ENCODE results near the gene RING1.
A peak's percentile ranks its signal among the peaks of the same experiment; 100 is the strongest.
"Not testable (repeated sequence)": the region's sequence is repeated elsewhere in the genome, so short reads cannot be mapped to it uniquely, and the experiment has no call there.

RING1 gene

DNA sequence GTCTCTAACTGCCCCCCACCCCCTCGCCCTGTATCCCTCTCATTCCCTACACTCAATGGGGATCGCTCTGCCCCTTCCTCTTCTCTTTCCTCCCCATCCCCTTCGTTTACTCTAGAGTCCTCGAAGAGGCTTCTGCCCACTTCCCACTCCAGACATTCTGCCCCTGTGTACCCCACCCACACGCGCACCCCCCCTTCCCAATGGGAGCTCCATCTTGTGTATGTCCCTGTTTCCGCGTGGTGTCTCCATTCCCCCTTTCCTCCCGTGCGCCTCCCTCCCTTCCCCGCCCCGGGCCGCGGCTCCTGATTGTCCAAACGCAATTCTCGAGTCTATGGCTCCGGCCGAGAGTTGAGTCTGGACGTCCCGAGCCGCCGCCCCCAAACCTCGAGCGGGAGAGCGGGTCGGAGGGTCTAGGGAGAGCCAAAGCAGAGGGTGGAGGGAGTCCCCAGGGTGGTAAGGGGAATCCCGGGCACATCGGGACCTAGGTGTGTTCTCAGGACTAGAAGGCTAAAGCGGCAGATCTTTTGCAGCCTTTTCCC, 679 bp upstream of the RING1 start:
- DNase-seq: peak; percentile 23

DNA sequence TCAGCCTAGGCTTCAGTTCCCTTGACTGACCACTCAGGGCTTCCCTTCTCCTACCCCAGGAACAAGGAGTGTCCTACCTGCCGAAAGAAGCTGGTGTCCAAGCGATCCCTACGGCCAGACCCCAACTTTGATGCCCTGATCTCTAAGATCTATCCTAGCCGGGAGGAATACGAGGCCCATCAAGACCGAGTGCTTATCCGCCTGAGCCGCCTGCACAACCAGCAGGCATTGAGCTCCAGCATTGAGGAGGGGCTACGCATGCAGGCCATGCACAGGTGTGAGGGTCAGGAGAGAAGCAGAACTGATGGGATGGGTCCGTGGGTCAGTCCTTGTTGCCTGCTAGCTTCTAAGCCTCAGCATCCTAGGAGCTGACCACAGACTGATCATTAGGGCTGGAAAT, 1.6 kb downstream of the RING1 start:
- DNase-seq: no peak

DNA sequence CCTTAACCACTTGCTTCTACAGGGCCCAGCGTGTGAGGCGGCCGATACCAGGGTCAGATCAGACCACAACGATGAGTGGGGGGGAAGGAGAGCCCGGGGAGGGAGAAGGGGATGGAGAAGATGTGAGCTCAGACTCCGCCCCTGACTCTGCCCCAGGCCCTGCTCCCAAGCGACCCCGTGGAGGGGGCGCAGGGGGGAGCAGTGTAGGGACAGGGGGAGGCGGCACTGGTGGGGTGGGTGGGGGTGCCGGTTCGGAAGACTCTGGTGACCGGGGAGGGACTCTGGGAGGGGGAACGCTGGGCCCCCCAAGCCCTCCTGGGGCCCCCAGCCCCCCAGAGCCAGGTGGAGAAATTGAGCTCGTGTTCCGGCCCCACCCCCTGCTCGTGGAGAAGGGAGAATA, 2.8 kb downstream of the RING1 start:
- DNase-seq: no peak

DNA sequence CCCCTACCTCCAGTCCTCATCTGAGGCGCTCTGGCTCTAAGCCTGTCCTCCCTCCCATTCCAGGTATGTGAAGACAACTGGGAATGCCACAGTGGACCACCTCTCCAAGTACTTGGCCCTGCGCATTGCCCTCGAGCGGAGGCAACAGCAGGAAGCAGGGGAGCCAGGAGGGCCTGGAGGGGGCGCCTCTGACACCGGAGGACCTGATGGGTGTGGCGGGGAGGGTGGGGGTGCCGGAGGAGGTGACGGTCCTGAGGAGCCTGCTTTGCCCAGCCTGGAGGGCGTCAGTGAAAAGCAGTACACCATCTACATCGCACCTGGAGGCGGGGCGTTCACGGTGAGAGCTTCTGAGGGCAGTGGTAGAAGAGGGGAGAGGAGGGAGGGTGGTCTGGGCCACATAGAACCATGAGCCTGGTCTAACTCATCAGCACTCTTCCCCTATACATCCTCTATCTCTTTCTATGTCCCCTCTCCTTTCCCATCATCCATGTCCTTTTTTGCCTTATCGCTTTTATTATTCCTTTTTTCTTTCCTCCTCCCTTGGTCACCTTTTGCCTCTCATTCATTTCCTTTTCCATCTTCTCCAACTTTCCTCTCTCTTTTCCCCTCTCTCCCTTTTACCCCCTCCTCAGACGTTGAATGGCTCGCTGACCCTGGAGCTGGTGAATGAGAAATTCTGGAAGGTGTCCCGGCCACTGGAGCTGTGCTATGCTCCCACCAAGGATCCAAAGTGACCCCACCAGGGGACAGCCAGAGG, 3.5 kb downstream of the RING1 start:
- no peak for DNase-seq

DNA sequence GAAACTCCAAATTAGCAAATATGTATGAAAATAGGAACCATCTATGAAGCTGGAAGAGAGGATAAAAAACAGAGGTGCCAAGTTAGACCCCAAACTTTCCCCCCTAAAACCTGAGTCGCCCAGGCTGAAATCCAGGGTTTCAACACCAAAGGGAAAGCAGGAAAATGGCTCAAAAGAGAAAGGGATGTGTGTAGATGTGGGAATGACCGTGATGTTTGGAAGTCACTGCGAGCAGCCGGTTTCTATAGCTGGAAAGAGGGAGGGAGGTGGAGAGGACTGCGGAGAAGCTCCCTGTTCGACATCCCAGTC, 4.5 kb downstream of the RING1 start:
- DNase-seq: no peak

DNA sequence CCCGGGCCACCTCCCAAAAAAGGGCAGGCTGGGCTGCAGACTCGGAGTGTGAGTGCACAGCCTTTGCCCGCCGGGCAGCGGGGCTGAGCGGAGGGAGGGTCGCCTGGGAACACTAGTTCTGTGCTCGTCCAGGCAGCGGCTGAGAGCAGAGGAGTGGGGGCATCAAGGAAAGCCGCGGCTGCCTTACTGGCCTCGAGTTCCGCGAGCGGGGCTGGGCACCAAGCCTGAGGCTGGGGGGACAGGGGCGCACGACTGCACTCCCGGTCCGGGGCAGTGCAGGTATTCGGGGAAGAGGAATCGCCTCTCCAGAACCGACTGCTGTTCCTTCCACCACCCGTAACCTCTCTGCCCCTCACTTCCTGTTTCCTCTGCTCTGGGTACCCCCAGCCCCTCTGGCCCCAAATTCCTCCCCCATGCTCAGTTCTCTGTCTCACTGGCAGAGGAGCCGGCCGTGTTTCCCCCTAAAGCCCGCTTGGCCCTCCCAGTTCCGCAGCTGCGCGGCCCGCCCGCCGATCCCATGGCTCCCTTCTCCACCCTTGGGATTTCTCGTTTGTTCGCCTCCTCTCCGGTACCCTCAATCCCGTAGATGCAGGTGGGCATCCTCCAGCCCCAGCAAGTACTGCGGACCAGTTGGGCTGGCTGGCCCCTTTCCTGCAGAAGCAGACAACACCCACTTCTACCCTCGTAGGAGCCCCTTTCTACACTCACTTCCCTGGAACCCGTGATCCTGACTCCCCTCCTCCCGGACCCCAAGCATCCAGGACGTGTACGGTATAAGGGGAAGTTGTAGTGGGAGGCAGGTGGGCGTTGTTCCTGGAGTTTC, 5.1 kb downstream of the RING1 start:
- DNase-seq: no peak

DNA sequence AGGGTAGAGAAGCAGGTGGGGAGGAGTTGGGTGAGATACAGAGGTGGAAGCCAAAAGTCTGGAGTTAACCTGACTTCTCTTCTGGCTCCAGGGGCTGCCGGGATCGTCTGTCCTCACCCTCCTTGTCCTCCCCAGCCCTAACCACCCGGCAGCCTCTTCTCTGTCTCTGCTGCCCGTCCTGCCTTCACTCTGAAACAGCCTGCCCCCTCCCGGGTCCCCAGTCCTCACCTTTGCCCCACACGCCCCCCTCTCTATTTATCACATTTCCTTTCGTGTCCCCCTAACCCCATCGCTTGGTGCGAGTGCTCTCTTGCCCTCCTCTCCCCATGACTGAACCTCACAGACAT, 5.7 kb downstream of the RING1 start:
- no peak for DNase-seq

DNA sequence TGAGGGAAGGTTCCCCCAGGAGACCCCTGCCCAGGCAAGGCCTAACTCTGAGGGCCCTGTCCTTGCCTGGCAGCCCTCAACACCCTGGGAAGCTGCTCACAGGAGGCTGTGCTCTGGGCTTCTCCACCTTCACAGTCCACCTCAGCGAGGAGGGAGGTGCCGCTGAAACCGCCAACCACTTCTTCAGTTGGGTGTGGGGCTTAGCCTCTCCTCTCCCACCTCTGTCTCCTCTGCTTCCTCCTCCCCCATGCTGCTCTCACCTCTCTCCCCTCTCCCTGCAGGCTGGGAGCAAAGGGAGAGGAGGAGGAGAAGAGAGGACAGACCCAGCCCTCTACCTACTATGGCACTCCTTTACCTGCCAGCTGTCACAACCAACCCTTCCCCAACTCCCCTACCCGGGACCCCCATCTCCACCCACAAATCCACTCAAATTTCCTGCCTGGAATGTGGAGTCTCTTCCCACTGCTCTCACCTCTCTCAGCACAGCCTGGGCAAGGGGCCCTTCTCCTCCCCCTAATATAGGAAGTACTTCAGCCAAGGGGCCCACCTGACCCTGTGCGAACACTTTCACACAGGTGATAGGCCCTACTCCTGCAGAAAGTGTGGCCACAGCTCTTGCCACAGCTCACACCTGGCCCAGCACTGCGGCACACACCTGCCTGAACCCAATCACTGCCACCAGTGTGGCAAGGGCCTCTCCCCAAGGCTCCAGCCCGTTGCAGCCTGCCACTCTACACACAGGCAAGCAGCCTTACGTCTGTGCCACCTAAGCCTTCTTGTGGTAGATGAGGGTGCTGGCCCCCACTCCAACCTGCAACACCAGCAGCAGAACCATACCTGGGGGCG, 7.2 kb downstream of the RING1 start:
- DNase-seq: no peak

DNA sequence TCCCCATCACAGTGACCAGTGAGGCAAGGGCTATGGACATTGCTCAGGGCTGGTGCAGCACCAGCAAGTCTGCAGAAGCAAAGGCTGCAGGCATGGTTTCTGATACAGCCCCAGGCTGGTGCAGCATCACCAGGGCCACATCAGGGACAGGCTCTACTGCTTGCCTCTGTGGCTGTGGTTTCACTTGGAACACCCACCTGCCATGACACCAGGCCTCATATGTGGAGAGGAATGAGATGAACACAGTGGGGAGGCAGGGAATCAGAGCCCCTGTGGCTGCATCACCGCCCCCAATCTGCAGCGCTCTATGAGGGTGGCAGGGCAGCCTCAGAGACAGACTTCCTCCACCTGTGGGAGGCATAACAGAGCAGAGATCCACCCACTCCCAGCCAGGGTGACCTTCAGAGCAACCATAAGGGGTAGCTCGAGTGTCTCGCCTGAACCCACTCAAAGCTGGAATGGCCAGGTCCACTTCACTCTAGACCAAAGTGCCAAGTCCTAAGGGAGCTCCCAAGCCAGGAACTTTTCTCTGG, 7.9 kb downstream of the RING1 start:
- no peak for DNase-seq

DNA sequence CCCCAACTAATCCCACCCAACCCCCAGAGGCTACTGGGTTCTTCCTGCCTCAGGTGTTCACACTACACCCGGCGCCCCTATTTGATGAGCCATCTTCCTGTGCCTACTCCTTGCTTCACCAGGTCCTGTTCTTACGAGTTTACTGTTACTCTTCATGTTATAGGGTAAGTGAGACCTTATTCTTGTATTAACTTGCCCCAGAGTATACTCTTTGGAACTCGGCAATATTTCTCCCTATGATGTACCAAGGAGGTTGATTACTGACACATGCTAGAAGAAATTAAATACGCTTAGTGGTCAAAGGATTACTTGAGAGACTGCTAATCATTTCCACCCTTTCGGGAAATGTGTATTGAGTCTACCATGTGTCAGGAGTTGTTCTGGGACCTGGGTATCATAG, 8.9 kb downstream of the RING1 start:
- DNase-seq: no peak

DNA sequence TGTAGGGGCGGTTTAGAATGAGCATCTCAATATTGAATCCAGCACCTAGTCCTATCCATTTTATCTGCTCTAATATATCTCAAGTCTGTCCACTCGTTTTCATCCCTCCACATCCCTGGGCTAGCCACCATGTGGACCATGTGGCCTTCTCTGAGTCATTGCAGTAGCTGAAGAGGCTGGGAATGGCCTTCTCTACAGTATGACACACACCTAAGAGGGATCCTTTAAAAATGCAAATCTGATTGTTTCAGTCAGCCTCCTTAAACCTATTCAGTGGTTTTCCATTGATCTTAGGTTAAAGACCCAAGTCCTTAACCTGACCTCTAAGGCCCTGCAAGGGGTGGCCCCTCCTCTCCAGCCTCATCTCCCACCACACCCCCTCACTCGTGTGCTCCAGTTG, 9.4 kb downstream of the RING1 start:
- DNase-seq: no peak

DNA sequence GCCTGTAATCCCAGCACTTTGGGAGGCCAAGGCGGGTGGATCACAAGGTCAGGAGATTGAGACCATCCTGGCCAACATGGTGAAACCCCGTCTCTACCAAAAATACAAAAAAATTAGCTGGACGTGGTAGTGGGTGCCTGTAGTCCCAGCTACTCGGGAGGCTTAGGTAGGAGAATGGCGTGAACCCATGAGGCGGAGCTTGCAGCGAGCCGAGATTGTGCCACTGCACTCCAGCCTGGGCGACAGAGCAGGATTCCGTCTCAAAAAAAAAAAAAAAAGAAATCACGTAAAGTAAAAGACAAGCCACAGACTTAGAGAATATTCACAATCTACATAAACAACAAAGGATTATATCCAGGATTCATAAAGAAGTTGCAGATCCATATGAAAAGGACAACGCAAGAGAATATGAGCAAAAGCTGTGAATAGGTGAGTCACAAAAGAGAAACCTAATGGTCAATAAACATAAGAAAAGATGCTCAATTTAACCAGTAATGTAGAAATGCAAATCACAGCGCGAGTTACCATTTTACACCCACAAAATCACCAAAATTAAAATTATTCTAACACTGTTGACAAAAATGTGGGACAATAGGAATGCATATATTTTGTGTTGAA, 18.3 kb downstream of the RING1 start:
- not testable (repeated sequence) for DNase-seq

DNA sequence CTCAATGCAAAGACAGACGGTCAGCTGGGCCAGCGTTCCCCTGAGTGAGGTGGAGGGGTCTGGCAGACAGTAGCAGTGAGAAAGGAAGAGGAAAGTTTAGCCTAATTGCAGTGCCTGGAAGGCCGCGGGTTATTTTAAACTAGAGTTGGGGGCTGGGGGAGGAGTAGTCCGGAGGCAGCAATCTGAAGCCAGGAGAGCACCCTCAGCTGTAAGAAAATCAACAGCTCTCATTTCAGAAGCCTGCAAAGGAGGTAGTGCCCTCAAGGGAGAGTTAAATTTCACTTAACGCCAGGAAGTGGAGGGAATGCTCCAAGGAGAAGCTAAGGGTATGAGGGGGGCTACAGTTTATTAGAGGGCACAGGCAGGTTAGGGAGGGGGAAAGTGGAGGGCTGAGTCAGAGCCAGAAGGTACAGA, 26.9 kb downstream of the RING1 start:
- no peak for DNase-seq

DNA sequence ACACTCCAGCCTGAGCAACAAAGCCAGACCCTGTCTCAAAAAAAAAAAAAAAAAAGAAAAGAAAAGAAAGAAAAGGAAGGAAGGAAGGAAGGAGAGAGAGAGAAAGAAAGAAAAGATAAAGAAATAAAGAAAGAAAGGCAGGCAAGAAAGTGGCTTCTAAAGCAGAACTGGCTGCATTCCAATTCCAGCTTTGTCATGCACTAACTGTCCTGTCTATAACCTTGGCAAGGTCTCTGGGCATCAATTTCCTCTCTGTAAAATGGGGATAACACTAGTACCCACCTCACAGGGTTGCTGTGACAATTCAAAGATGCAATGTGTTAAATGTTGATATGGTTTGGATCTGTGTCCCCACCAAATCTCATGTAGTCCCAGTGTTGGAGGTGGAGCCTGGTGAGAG, 28.0 kb downstream of the RING1 start:
- no peak for DNase-seq

DNA sequence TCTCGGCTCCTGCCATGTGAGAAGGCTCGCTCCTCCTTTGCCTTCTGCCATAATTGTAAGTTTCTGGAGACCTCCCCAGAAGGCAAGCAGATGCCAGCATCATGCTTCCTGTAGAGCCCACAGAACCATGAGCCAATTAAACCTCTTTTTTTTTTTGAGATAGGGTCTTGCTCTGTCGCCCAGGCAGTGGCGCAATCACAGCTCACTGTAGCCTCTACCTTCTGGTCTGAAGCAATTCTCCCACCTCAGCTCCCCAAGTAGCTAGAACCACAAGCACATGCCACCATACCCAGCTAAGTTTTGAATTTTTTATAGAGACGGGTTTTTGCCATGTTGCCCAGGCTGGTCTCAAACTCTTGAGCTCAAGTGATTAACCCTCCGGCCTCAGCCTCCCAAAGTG, 28.6 kb downstream of the RING1 start:
- no peak for DNase-seq

DNA sequence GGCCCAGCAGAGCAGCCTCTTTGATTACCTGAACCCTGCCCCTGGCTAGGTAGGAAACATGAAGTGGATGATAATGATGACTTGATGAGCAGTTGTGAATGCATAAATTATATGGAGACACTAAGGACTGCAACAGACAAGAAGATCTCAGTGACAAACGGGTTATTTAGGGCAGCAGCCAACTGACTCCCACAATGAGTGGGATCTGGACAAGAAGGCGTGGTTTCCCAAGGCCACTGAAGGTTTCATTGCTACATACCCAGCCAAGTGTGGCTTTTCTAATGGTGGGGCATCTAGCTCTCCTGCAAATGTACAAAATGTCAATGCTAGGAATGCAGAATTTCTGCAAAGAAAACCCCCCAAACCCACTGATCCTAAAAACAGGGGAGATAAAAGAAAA, 29.4 kb downstream of the RING1 start:
- DNase-seq: no peak

DNA sequence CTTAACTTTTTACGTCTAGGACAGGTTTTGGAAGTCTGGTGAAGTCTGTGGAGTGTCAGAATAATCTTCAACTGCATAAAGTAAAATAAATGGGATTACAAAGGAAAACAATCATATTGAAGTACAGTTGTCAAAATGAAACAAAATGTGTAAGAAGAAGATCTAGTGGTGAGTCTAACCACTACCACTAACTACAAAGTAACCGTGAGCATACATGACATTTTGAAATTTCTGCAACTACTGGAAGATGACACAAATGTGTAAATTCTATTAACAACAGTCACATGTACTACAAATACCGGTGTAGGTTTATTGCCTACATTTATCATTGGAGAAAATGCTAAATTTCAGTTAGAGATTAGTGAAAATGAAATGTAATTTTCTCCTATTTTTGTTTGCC, 33.7 kb downstream of the RING1 start:
- peak; percentile 61 for DNase-seq

DNA sequence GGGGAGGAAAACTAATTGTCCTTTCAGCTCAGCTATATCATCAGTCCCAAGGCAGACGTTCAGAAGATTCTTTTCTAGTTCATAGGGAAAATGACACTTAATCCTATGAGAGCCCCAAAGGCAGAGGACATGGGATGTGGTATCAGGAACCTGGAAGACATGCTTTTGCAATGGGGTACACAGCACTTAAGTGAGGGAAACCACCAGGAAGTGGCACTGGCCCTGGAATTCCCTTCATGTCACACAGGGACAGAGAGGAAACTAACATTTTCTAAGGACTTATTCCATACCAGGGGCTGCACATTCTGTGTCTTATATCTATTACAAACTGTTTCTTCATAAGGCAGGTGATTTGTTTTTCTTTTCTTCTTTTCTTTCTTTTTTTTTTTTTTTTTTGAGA, 35.2 kb downstream of the RING1 start:
- DNase-seq: no peak

DNA sequence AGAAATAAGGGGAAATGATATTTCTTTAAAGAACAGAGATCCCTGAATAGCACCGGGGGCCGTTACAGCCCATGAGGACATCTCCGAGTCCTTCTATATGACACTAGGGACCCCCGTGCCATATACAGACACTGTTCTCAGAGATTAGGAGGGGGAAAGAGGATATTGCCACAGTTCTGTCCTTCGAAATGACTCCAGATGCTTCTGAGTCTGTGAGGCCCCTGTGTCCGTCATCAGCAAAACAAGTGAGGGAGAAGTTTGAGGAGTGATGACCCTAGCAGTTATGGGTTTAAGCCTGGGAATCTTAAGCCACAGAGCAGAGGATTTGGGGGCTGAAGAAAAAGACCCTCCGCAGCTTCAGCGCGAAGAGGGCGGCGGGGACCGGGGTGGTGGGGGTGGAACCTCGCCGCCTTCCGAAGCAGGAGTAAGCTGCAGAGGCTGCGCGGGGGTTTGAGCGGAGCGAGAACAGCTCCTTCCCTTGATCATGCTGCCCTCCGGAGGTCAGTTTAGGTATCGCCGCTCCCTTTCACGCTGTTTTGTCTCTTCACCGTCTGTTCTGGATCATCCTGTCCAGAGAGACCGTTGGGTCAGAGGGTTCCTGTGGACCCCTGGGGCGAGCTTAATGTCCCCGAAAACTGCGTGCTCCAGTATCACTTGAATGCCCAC, 39.8 kb downstream of the RING1 start:
- peak; percentile 93 for DNase-seq

DNA sequence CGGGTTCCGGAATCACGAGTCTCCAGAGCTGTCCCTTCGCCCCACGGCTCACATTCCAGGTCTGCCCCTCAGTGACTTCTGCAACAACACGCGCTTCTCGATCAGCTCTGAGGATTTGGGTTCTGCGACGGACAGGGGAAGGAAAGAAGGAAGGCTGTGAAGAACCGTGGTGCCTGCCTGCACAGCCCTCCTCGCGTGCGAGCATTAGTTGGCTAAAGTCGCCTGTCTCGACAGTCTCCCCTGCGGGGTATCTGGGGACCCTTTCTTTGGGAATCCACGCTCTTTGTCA, 40.3 kb downstream of the RING1 start:
- no peak for DNase-seq

DNA sequence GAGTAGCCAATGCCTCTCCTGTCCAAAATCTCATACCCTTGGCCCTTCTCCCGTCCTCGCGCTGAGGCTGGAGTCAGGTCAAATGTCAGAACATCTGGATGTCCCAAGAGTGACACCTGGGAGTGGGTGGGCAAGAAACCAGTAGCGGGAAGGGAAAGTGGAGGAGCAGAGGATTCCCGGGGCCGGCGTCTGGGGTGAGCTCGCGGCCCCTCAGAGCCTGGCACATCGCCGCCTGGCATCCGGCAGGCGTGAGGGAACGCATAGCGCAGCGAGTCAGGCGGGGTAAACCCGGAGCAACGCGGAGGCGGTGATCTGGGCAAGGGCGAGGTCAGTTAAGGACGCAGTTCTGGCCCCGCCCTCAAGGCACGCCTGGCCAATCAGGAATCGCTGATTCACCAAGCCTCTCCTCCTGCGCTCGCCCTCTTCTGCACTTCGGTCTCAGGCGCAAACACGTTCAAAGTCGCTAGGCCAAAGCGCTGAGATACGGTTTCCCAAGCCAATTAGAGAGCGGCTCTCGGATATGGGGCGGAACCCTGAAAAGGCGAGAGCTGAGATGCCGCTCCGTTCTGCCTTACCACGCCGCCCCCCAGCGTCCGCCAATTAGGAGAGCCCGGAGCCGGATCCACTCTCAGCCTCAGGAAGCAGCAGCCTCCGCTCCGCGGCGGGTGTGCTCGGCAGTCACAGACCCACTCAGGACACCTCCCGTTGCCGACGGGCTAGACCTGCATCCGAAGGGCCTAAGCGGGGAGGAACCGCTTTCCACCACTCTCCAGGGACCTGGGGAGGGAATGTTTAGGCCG, 40.8 kb downstream of the RING1 start:
- peak; percentile 98 for DNase-seq
